MCF 10A (cell line): Measurements from ENCODE around the gene EMILIN1. TPM values are rescaled to one million over a fixed set of nuclear protein-coding genes. Genes with fewer than 3 reads are reported as not detected.

Source experiments
- BruUV-seq: library from RNA; stranded (reverse); fragments of 400-500 nt; replicated peaks from 2 replicates; lab custom pipeline; 2021; lab: Mats Ljungman, UMichigan
- CTCF ChIA-PET: fragments of 300-600 bp; sonication (Branson Sonifier 250); formaldehyde crosslinking; extraction: SDS; loops from one replicate; lab custom pipeline; 2021; ENCODE audit warnings: antibody characterized with exemption, inconsistent platforms; lab: Yijun Ruan, JAX
- POLR2A ChIA-PET: fragments of 300-600, 350-650 bp; sonication (Branson Sonifier 250); formaldehyde crosslinking; extraction: SDS; loops from one replicate; lab custom pipeline; 2020; ENCODE audit warnings: antibody characterized with exemption, inconsistent platforms; lab: Yijun Ruan, JAX
- DNase-seq: peaks from one replicate; pipeline ENCODE4 v3.0.0-alpha.2; 2018; ENCODE audit not compliant: unreplicated experiment
- H3K27ac Mint-ChIP-seq: one replicate; pipeline ENCODE4 v1.8.0; 2022; ENCODE audit warnings: mild to moderate bottlenecking, low read depth, mixed read lengths; ENCODE audit not compliant: unreplicated experiment
- H3K27me3 Mint-ChIP-seq: one replicate; pipeline ENCODE4 v1.8.0; 2022; ENCODE audit warnings: mixed read lengths; ENCODE audit not compliant: insufficient read depth, unreplicated experiment
- H3K36me3 Mint-ChIP-seq: one replicate; pipeline ENCODE4 v1.8.0; 2022; ENCODE audit warnings: mild to moderate bottlenecking, moderate library complexity, mixed read lengths; ENCODE audit not compliant: insufficient read depth, unreplicated experiment
- H3K4me1 Mint-ChIP-seq: one replicate; pipeline ENCODE4 v1.8.0; 2022; ENCODE audit warnings: mixed read lengths; ENCODE audit not compliant: insufficient read depth, unreplicated experiment
- H3K4me3 Mint-ChIP-seq: one replicate; pipeline ENCODE4 v1.8.0; 2022; ENCODE audit warnings: mild to moderate bottlenecking, moderate library complexity, mixed read lengths; ENCODE audit not compliant: unreplicated experiment
- H3K9me3 Mint-ChIP-seq: one replicate; pipeline ENCODE4 v1.8.0; 2022; ENCODE audit warnings: mixed read lengths; ENCODE audit not compliant: unreplicated experiment
- CTCF ChIP-seq: fragments of 200-600 bp; IDR thresholded peaks from one replicate; pipeline ENCODE4 v1.8.0; 2022; ENCODE audit warnings: antibody characterized with exemption, mild to moderate bottlenecking; ENCODE audit not compliant: unreplicated experiment
- intact Hi-C: fragments of 100-400 bp; cut with micrococcal nuclease; formaldehyde crosslinking; loops from 2 replicates; pipeline ENCODE4 v1.14.1; 2022
- total RNA-seq: library from RNA; stranded (reverse); gene quantifications from 2 replicates; pipeline ENCODE4 v1.2.3, GENCODE V29; 2022

EMILIN1 gene
- total RNA-seq, 1 experiment from 2014 or later = 0.21 TPM

DNA sequence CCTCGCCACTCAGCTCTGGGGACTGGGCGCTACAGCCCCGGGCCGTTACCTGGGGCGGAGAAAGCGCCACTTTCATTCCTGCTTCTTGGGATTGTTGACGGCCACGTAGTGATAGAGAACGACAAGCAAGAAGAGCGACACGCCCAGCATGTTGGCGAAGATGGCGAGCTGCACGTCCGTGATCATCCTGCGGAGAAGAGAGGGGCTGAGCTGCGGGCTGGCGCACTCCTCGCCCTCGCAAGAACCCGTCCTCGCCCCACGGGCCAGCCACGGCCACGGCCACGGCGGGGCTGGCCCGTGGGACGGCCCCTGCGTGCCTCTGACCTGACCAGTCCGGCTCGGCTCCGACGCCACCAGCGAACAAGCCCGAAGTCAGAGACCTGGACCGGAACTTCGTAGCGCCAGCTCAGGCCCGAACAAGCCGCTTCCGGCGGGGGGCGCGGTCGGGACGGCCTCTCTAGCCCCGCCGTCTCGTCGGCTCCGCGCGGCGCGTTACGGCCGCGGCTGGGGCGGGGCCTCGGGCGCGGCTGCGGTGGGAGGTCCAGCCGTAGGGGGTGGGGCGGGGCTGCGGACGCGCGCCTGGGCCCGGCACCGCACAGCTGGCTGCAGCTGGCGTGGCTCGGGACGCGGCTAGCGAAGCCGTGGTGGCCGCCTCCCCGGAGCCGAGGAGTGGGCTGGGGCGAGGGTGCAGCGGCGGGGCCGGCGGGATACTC, 7.0 kb upstream of the EMILIN1 start, which contains the start of gene OST4:
Gene OST4 (minus strand): TSS at position 378 of the 713 bp plus-strand sequence.
- ChIA-PET CTCF (interaction anchor here (0.6 to 1.5 kb wide), 5 partner anchors 10 to 208 kb away, joined by 3 to 4 read pairs (median 3); partner anchors contain the start of gene AGBL5), POLR2A (interaction anchor here (0.6 to 15.2 kb wide), 22 partner anchors 10 to 647 kb away, joined by 3 to 175 read pairs (median 5); partner anchors contain the start of genes AGBL5, KHK, MPV17 and TMEM214)
- BruUV-seq = no TSS peak
- peaks cover 10% of the 10 kb centered on the region for H3K4me1 Mint-ChIP-seq
- H3K9me3 Mint-ChIP-seq = no peaks in the 10 kb centered on the region
- H3K27ac Mint-ChIP-seq = peak within 1 kb of the TSS; percentile 93
- TF ChIP-seq CTCF = no peak
- H3K27me3 Mint-ChIP-seq = peaks cover 8% of the 10 kb centered on the region
- DNase-seq = peak; percentile 92
- H3K36me3 Mint-ChIP-seq = peaks cover 29% of the 10 kb centered on the region
- intact Hi-C loops = no loop called here
- peak within 1 kb of the TSS; percentile 92 for H3K4me3 Mint-ChIP-seq

- peak; percentile 12 for DNase-seq
- BruUV-seq = no TSS peak
- ChIA-PET POLR2A (interaction anchor here (0.6 to 15.2 kb wide), 18 partner anchors 9 to 333 kb away, joined by 3 to 175 read pairs (median 6); partner anchors contain the start of genes AGBL5, KHK, MPV17 and PREB), CTCF (interaction anchor here (1.0 to 2.9 kb wide), 6 partner anchors 9 to 207 kb away, joined by 3 to 10 read pairs (median 4); partner anchors contain the start of gene AGBL5)
- no peak for TF ChIP-seq CTCF
- intact Hi-C loops = no loop called here
- H3K4me3 Mint-ChIP-seq = peak overlapping the region; percentile 92
- H3K9me3 Mint-ChIP-seq = no peaks in the 10 kb centered on the region
- H3K4me1 Mint-ChIP-seq = peaks cover 10% of the 10 kb centered on the region
- no peak overlapping the region for H3K27ac Mint-ChIP-seq
- H3K36me3 Mint-ChIP-seq = peaks cover 24% of the 10 kb centered on the region
- peaks cover 16% of the 10 kb centered on the region for H3K27me3 Mint-ChIP-seq
These were observed 6.2 kb upstream of the EMILIN1 start for GRCh38 chr2:27071990-27072830.

- H3K4me3 Mint-ChIP-seq = peak overlapping the region; percentile 92
- intact Hi-C loops = no loop called here
- CTCF ChIA-PET = interaction anchor here (0.6 to 2.9 kb wide), 4 partner anchors 9 to 70 kb away, joined by 3 to 10 read pairs (median 4); no protein-coding TSS in a partner anchor
- no peak for TF ChIP-seq CTCF
- no peaks in the 10 kb centered on the region for H3K9me3 Mint-ChIP-seq
- no TSS peak for BruUV-seq
- H3K36me3 Mint-ChIP-seq = peaks cover 16% of the 10 kb centered on the region
- no peak for DNase-seq
- POLR2A ChIA-PET = interaction anchor here (0.6 to 15.2 kb wide), 5 partner anchors 12 to 119 kb away, joined by 3 to 175 read pairs (median 4); partner anchors contain the start of genes AGBL5 and PREB
- H3K4me1 Mint-ChIP-seq = peaks cover 15% of the 10 kb centered on the region
- peaks cover 23% of the 10 kb centered on the region for H3K27me3 Mint-ChIP-seq
- peak overlapping the region; percentile 23 for H3K27ac Mint-ChIP-seq
These were observed 5.5 kb upstream of the EMILIN1 start for GRCh38 chr2:27072920-27073319.
